ENCODE measurements around the gene ZNRF2.

DNA sequence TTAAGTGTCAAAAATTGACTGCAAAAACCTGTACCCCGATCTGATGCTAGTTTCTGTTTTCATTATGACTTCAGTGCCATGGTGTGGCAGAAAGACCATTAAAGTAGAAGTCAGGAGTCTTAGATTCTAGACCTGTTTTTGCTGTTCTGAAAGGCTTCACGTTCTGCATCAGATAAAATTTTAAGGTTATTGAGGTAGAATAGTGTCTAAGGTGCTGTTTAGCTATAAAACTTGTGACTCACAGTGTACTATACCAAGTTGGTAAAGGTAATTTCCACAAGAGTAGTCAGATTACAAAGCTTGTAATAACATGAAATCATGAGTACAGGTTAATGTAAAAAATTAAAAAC is 38.6 kb downstream of the ZNRF2 start:
- TF ChIP-seq EZH2phosphoT487 (IDR thresholded peaks at IDR 0.05) (no peak), EZH2 (IDR thresholded peaks at IDR 0.05) (no peak)
- TF ChIP-seq, protein P1, sequence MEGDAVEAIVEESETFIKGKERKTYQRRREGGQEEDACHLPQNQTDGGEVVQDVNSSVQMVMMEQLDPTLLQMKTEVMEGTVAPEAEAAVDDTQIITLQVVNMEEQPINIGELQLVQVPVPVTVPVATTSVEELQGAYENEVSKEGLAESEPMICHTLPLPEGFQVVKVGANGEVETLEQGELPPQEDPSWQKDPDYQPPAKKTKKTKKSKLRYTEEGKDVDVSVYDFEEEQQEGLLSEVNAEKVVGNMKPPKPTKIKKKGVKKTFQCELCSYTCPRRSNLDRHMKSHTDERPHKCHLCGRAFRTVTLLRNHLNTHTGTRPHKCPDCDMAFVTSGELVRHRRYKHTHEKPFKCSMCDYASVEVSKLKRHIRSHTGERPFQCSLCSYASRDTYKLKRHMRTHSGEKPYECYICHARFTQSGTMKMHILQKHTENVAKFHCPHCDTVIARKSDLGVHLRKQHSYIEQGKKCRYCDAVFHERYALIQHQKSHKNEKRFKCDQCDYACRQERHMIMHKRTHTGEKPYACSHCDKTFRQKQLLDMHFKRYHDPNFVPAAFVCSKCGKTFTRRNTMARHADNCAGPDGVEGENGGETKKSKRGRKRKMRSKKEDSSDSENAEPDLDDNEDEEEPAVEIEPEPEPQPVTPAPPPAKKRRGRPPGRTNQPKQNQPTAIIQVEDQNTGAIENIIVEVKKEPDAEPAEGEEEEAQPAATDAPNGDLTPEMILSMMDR (IDR thresholded peaks at IDR 0.05) = no peak

Data from neural progenitor cell (in vitro differentiated cells).